ENCODE data around the gene AMPD2.
"Not testable (repeated sequence)": the region's sequence is repeated elsewhere in the genome, so short reads cannot be mapped to it uniquely, and the experiment has no call there.

AMPD2 gene

DNA sequence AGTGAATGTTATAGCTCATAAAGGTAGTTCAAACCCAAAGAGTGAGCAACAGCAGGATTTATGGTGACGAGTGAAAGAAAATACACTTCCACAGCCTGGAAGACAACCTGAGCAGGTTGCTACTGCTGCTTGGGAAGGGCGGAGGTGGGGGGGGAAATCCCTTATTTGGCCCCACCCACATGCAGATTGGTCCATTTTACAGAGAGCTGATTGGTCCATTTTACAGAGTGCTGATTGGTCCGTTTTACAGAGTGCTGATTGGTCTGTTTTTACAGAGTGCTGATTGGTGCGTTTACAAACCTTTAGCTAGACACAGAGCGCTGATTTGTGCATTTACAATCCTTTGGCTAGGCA lies 50.3 kb downstream of the AMPD2 start:
- in situ Hi-C loops (cut with HindIII; ENCODE audit: low sequenced_read_pairs): not testable (repeated sequence)

- in situ Hi-C loops (cut with HindIII; ENCODE audit: low sequenced_read_pairs): no loop called here
Measured at GRCh38 chr1:109671067-109671466, 51.4 kb downstream of the AMPD2 start.

DNA sequence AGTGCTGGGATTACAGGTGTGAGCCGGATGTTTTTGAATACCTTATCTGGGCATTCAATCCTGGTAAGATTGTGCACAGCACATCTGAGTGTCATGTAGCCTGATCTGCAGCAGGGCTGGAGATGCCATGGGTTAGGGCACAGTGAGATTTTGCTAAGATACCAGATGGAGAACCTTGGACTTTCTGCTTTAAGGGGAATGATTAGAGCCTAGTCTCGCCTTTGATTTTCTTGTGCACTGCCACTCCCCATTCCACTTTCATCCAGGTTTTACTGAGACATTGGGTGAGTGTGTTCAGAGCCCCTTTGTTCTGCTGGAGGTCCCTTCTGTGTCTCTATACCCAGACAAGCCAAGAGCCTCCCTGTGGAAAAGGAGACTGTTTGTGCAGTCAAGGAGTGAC lies 54.2 kb downstream of the AMPD2 start:
- in situ Hi-C loops (cut with HindIII; ENCODE audit: low sequenced_read_pairs): not testable (repeated sequence)

GRCh38 chr1:109676683-109677381 lies 57.2 kb downstream of the AMPD2 start:
- in situ Hi-C loops (cut with HindIII; ENCODE audit: low sequenced_read_pairs): not testable (repeated sequence)

- in situ Hi-C loops (cut with HindIII; ENCODE audit: low sequenced_read_pairs): no loop called here
Measured at GRCh38 chr1:109677459-109677858, 57.8 kb downstream of the AMPD2 start.

GRCh38 chr1:109678637-109679036 lies 59.0 kb downstream of the AMPD2 start:
- in situ Hi-C loops (cut with HindIII; ENCODE audit: low sequenced_read_pairs): not testable (repeated sequence)

Data from DLD1 (cell line).